Psoas muscle (tissue), 8 donors: ENCODE measurements around the gene IFNA10. TPM values are rescaled to one million over a fixed set of nuclear protein-coding genes. Genes with fewer than 3 reads are reported as not detected.
"Not testable (repeated sequence)": the region's sequence is repeated elsewhere in the genome, so short reads cannot be mapped to it uniquely, and the experiment has no call there.

Experiments
- ATAC-seq, 4 donors: fragments of 200-7000 bp; cut with Tn5 transposase; one replicate each; pipeline ENCODE4 v1.9.1; 2020; ENCODE audit warnings: moderate library complexity in 3 of 4, mild to moderate bottlenecking in 2 of 4
- DNase-seq, 2 donors: peaks; one replicate each; pipeline ENCODE4 v3.0.0-alpha.2; 2020
- H3K27ac ChIP-seq: fragments of 200-600 bp; one replicate; pipeline ENCODE4 v1.8.0; 2022
- H3K27me3 ChIP-seq, 3 donors: fragments of 200-600 bp in 1 of 3; one replicate each; pipeline versions ENCODE4 v1.6.1 to v1.8.0; 2013 to 2022; ENCODE audit warnings: low read length in 2 of 3, mild to moderate bottlenecking in 2 of 3, moderate library complexity in 1 of 3; ENCODE audit not compliant: insufficient read depth in 3 of 3
- H3K36me3 ChIP-seq, 2 donors: fragments of 200-600 bp in 1 of 2; one replicate each; pipeline versions ENCODE4 v1.6.1 to v1.8.0; 2013 to 2022; ENCODE audit warnings: low read depth in 1 of 2, mild to moderate bottlenecking in 1 of 2, moderate library complexity in 1 of 2; ENCODE audit not compliant: insufficient read depth in 1 of 2
- H3K4me1 ChIP-seq: fragments of 200-600 bp; one replicate; pipeline ENCODE4 v1.8.0; 2022
- H3K4me3 ChIP-seq: fragments of 200-600 bp; one replicate; pipeline ENCODE4 v1.8.0; 2022; ENCODE audit warnings: mild to moderate bottlenecking
- H3K9me3 ChIP-seq: fragments of 200-600 bp; one replicate; pipeline ENCODE4 v1.8.0; 2022
- CTCF ChIP-seq: fragments of 200-600 bp; IDR thresholded peaks from one replicate; pipeline ENCODE4 v1.8.0; 2022; ENCODE audit warnings: antibody characterized with exemption
- WGBS, 3 donors: extraction: QIAGEN DNeasy Blood & Tissue Kit; methylation state at CpG; one replicate each; pipeline versions ENCODE4 v1.1.6 to v1.1.7; 2013; 5-methylcytosine and 5-hydroxymethylcytosine counted together
- intact Hi-C, 2 donors: fragments of 100-400 bp; cut with DNase I; formaldehyde crosslinking; loops; one replicate each; pipeline versions ENCODE4 v1.11.0 to v1.14.2; 2022
- polyA plus RNA-seq, 3 donors: library from polyadenylated mRNA; stranded (reverse); fragments of 200-250 nt; gene quantifications; one replicate each; pipeline ENCODE4 v1.2.3, GENCODE V29; 2013
- total RNA-seq, 4 donors: library from RNA; stranded (reverse); fragmentation: NEBNext Ultra II Directional in 2 of 4; extraction: Animal tissue kit (Norgen Biotek cat#: 25700) in 2 of 4; gene quantifications; one replicate each; pipeline versions ENCODE4 v1.2.1 to v1.2.4, GENCODE V29; 2021 to 2023
- donor health status: healthy with polysubstance abuse.
- donor health status: DM: no; HTN: no; CAD: no; lungs with moderate emphysema.
- donor health status: Bipolar disorder and iron deficiency.
- donor health status: healthy.
- donor health status: DM: yes; HTN: yes; CAD: no.
- donor health status: DM: no; HTN: no; CAD: no.
- donor health status: DM: no; HTN: no; CAD: no.
- donor health status: DM: yes; HTN: yes; CAD: no.

IFNA10 gene
- total and polyA plus RNA-seq, 7 donors, result 0.14 TPM; not detected in 6

- TF ChIP-seq CTCF, result no peak
- ATAC-seq (no peak), DNase-seq (no peak)
- H3K4me1 ChIP-seq, result no peaks in the 10 kb centered on the region
- H3K27me3 ChIP-seq, result no peaks in the 10 kb centered on the region
- no peak overlapping the region for H3K4me3 ChIP-seq
- H3K9me3 ChIP-seq, result no peaks in the 10 kb centered on the region
- no peak overlapping the region for H3K27ac ChIP-seq
- no peaks in the 10 kb centered on the region for H3K36me3 ChIP-seq
- WGBS, 3 donors, result 87 to 92% (median 90%) methylated on average over 7 of the region's 7 CpGs
- intact Hi-C loops, result no loop called here
Measured at GRCh38 chr9:21210311-21210710, 3.4 kb upstream of the IFNA10 start.

- Histone ChIP-seq H3K4me1 (no peaks in the 10 kb centered on the region), H3K36me3 (no peaks in the 10 kb centered on the region), H3K4me3 (no peak overlapping the region), H3K27ac (no peak overlapping the region), H3K9me3 (no peaks in the 10 kb centered on the region), H3K27me3 (no peaks in the 10 kb centered on the region)
- intact Hi-C loops, result no loop called here
- TF ChIP-seq CTCF, result no peak
- DNase-seq, result no peak
- no peak for ATAC-seq
Measured at GRCh38 chr9:21205204-21205603, 1.7 kb downstream of the IFNA10 start.

- H3K4me3 ChIP-seq, DNase-seq, H3K36me3 ChIP-seq, intact Hi-C loops, H3K27me3 ChIP-seq, H3K27ac ChIP-seq, H3K9me3 ChIP-seq, H3K4me1 ChIP-seq, ATAC-seq: not testable (repeated sequence)
- 60 to 68% (median 66%) methylated on average over 4 of the region's 4 CpGs for WGBS, 3 donors
Measured at GRCh38 chr9:21202105-21202504, 4.8 kb downstream of the IFNA10 start, which contains the start of gene IFNA7. Gene IFNA7, minus strand, starts transcription at chr9:21202205. Its CDS starts 40 bp downstream, at chr9:21202165.

GRCh38 chr9:21194867-21195776 lies 11.8 kb downstream of the IFNA10 start:
- WGBS, 3 donors, result 35 to 46% (median 41%) methylated on average over 6 of the region's 6 CpGs
- H3K27ac ChIP-seq, H3K4me3 ChIP-seq, ATAC-seq, DNase-seq, H3K4me1 ChIP-seq, H3K9me3 ChIP-seq, H3K36me3 ChIP-seq, H3K27me3 ChIP-seq, intact Hi-C loops: not testable (repeated sequence)
- TF ChIP-seq CTCF, result peak; percentile 24

- ATAC-seq, H3K4me3 ChIP-seq, H3K27ac ChIP-seq, H3K36me3 ChIP-seq, H3K27me3 ChIP-seq, H3K9me3 ChIP-seq, DNase-seq, H3K4me1 ChIP-seq, intact Hi-C loops: not testable (repeated sequence)
- WGBS, 3 donors, result 81 to 88% (median 86%) methylated on average over 3 of the region's 3 CpGs
Measured at GRCh38 chr9:21187487-21187886, 19.5 kb downstream of the IFNA10 start, which contains the start of gene IFNA4. Gene IFNA4, minus strand, starts transcription at chr9:21187587. Its CDS starts 56 bp downstream, at chr9:21187531.

GRCh38 chr9:21182810-21183736 lies 23.9 kb downstream of the IFNA10 start:
- H3K4me3 ChIP-seq, H3K27ac ChIP-seq, ATAC-seq, intact Hi-C loops, H3K27me3 ChIP-seq, H3K4me1 ChIP-seq, H3K36me3 ChIP-seq, H3K9me3 ChIP-seq, DNase-seq: not testable (repeated sequence)
- WGBS, 3 donors, result 33 to 51% (median 39%) methylated on average over 4 of the region's 4 CpGs
